ENCODE data around the gene ZNF862.

ZNF862 gene

DNA sequence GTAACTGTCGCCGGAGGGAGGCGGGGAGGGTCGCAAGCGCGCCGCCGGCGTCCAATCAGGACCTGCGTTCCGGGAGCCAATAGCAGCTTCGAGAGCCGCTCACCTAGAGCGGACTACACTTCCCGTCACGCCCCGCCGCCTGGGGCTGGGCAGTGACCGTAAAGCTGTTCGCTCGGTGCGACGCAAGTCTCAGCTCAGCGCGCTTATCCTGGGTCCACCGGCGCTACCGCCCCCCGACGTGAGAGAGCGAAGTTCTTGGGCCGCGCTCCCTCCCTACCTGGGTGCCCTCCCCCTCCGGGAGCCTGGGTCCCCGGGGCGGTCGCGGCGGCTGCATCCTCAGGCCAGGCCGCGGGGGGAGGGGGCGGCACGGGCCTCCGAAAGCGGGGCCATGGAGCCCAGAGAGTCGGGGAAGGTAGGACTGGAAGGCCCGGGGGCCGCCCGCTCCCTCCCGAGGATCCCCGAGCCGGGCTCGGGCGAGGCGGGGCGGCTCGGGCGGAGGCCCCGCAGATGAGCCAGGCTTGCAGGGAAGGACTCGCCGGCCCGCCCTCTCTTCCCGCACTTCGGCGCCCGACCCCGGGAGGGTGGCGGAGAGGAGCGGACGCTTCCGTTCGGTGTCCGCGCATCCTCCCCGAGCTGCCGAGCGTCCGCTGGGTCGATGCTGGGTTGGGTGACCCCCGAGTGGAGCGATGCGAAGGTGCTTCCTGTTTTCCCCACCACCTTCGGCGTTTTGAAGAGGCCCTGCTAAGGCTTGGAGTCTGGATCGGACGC, at the start of gene ZNF862:
TSS of gene ZNF862 (plus strand) at position 152 of the 768 bp plus-strand sequence. CDS start at position 389, 237 bp downstream.
- H3K4me3 ChIP-seq (ENCODE audit: low read depth, low read length): peak within 1 kb of the TSS; percentile 94
- H3K4me1 ChIP-seq (ENCODE audit: control insufficient read depth, insufficient read depth, low read length): no peaks in the 10 kb centered on the region
- H3K9ac ChIP-seq (ENCODE audit: low read depth, low read length): peak within 1 kb of the TSS; percentile 66
- H3K27me3 ChIP-seq (ENCODE audit: control insufficient read depth, insufficient read depth, low read length): peaks cover 10% of the 10 kb centered on the region
- H3K36me3 ChIP-seq (ENCODE audit: control insufficient read depth, insufficient read depth, low read length): no peaks in the 10 kb centered on the region
- H3K9me3 ChIP-seq (ENCODE audit: control insufficient read depth, insufficient read depth, low read length): no peaks in the 10 kb centered on the region

DNA sequence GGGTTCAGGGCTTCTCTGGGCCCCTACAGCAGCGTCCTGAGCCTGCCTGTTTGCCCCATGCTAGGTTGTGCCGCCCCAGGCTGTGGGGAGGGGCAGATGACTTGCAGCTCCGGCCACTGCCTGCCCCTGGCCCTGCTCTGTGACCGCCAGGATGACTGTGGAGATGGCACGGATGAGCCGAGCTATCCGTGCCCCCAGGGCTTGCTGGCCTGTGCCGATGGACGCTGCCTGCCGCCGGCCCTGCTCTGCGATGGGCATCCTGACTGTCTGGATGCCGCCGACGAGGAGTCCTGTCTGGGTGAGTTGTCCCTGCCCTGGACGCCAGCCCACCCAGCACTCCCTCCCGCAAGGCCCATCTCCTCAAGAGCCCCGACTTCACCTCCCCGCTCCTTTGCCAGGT, 49.1 kb upstream of the ZNF862 start:
- H3K9me3 ChIP-seq (ENCODE audit: control insufficient read depth, insufficient read depth, low read length): no peaks in the 10 kb centered on the region
- no peaks in the 10 kb centered on the region for H3K36me3 ChIP-seq (ENCODE audit: control insufficient read depth, insufficient read depth, low read length)
- H3K4me3 ChIP-seq (ENCODE audit: low read depth, low read length): no peak overlapping the region
- H3K4me1 ChIP-seq (ENCODE audit: control insufficient read depth, insufficient read depth, low read length): no peaks in the 10 kb centered on the region
- H3K9ac ChIP-seq (ENCODE audit: low read depth, low read length): no peak overlapping the region
- peaks cover 42% of the 10 kb centered on the region for H3K27me3 ChIP-seq (ENCODE audit: control insufficient read depth, insufficient read depth, low read length)

DNA sequence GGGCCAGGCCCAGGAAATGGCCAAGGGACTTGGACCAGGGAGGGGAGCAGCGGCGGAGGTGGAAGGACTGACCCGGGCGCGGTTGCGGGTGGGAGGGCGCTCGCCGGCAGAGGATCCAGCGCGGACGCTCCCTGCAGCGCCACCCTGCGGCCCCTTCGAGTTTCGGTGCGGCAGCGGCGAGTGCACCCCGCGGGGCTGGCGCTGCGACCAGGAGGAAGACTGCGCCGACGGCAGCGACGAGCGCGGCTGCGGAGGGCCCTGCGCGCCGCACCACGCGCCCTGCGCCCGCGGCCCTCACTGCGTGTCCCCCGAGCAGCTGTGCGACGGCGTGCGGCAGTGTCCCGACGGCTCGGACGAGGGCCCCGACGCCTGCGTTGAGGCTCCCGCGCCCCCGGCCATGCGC, 48.0 kb upstream of the ZNF862 start:
- Histone ChIP-seq H3K4me1 (ENCODE audit: control insufficient read depth, insufficient read depth, low read length) (no peaks in the 10 kb centered on the region), H3K4me3 (ENCODE audit: low read depth, low read length) (peak overlapping the region; percentile 52), H3K27me3 (ENCODE audit: control insufficient read depth, insufficient read depth, low read length) (peaks cover 35% of the 10 kb centered on the region), H3K9ac (ENCODE audit: low read depth, low read length) (peak overlapping the region; percentile 37), H3K9me3 (ENCODE audit: control insufficient read depth, insufficient read depth, low read length) (no peaks in the 10 kb centered on the region), H3K36me3 (ENCODE audit: control insufficient read depth, insufficient read depth, low read length) (no peaks in the 10 kb centered on the region)

DNA sequence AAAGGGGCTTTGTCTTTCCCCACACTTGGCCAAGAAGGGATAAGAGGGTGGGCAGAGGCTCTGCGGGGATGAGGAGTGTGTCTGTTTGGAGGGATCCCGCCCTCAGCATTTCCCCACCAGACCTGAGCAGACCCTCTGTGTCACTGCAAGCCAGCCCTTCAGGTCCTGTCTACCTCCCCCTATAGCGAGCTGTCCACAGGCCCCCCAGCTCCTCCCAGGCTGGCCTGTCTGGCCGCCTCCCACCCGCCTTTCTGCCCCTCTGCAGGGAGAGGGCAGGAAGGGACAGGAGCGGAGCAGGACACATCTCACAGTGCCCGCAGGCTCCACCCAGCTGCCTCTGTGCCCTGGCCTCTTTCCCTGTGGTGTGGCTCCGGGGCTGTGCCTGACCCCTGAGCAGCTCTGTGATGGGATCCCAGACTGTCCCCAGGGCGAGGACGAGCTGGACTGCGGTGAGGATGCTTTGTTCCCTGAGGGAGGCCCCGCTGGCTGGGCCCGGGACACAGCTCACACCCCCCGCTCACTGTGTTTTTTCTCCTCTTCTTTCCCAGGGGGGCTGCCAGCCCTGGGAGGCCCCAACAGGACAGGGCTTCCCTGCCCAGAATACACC, 47.3 kb upstream of the ZNF862 start:
- Histone ChIP-seq H3K9me3 (ENCODE audit: control insufficient read depth, insufficient read depth, low read length) (no peaks in the 10 kb centered on the region), H3K4me3 (ENCODE audit: low read depth, low read length) (peak overlapping the region; percentile 52), H3K4me1 (ENCODE audit: control insufficient read depth, insufficient read depth, low read length) (no peaks in the 10 kb centered on the region), H3K9ac (ENCODE audit: low read depth, low read length) (no peak overlapping the region), H3K36me3 (ENCODE audit: control insufficient read depth, insufficient read depth, low read length) (no peaks in the 10 kb centered on the region), H3K27me3 (ENCODE audit: control insufficient read depth, insufficient read depth, low read length) (peaks cover 35% of the 10 kb centered on the region)

DNA sequence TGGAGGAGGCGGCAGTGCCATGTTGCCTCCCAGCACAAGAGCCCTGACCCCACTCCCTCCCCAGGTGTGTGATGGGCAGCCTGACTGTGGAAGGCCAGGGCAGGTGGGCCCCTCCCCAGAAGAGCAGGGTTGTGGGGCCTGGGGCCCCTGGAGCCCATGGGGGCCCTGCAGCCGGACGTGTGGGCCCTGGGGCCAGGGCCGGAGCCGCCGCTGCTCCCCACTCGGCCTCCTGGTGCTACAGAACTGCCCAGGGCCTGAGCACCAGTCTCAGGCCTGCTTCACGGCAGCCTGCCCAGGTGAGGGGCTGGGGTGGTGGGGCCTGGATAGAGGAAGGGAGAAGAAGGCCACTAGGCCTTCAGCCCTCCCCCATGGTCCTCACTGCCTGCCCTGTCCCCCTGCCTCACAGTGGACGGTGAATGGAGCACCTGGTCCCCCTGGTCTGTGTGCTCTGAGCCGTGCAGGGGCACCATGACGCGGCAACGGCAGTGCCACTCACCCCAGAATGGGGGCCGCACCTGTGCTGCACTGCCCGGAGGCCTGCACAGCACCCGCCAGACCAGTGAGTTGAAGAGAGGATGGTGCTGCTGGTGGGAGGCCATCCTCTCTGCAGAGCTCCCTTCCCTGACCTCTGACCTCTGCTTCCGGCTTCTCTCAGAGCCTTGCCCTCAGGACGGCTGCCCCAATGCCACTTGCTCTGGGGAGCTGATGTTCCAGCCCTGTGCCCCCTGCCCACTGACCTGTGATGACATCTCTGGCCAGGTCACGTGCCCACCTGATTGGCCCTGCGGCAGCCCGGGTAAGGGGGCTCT, 46.6 kb upstream of the ZNF862 start:
- Histone ChIP-seq H3K27me3 (ENCODE audit: control insufficient read depth, insufficient read depth, low read length) (peaks cover 35% of the 10 kb centered on the region), H3K4me1 (ENCODE audit: control insufficient read depth, insufficient read depth, low read length) (no peaks in the 10 kb centered on the region), H3K9me3 (ENCODE audit: control insufficient read depth, insufficient read depth, low read length) (no peaks in the 10 kb centered on the region), H3K9ac (ENCODE audit: low read depth, low read length) (no peak overlapping the region), H3K36me3 (ENCODE audit: control insufficient read depth, insufficient read depth, low read length) (no peaks in the 10 kb centered on the region), H3K4me3 (ENCODE audit: low read depth, low read length) (no peak overlapping the region)

DNA sequence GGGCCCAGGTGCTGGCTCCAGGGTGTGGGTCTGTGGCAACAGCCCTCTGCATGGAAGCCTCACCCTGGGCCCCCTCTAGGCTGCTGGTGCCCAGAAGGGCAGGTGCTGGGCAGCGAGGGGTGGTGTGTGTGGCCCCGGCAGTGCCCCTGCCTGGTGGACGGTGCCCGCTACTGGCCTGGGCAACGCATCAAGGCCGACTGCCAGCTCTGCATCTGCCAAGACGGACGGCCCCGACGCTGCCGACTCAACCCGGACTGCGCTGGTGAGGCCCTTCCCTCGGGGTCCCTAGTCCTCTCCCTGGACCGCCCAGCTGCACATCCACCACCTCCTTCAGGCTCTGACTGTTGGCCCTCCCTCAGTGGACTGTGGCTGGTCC, 46.0 kb upstream of the ZNF862 start:
- Histone ChIP-seq H3K36me3 (ENCODE audit: control insufficient read depth, insufficient read depth, low read length) (no peaks in the 10 kb centered on the region), H3K9me3 (ENCODE audit: control insufficient read depth, insufficient read depth, low read length) (no peaks in the 10 kb centered on the region), H3K9ac (ENCODE audit: low read depth, low read length) (no peak overlapping the region), H3K4me1 (ENCODE audit: control insufficient read depth, insufficient read depth, low read length) (no peaks in the 10 kb centered on the region), H3K4me3 (ENCODE audit: low read depth, low read length) (no peak overlapping the region), H3K27me3 (ENCODE audit: control insufficient read depth, insufficient read depth, low read length) (peaks cover 33% of the 10 kb centered on the region)

DNA sequence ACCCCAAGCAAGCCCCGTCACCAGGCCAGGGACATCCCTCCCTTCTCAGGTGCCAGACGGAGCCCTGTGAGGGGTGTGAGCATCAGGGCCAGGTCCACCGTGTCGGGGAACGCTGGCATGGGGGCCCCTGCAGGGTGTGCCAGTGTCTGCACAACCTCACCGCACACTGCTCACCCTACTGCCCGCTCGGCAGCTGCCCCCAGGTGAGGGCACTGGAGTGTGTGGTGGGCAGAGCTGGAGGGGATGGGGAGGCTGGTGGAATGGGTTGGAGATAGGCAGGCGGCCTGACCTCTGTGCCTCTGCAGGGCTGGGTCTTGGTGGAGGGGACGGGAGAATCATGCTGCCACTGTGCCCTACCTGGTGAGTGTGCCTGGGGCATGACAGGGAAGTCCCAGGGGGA, 44.9 kb upstream of the ZNF862 start:
- no peaks in the 10 kb centered on the region for H3K36me3 ChIP-seq (ENCODE audit: control insufficient read depth, insufficient read depth, low read length)
- no peaks in the 10 kb centered on the region for H3K4me1 ChIP-seq (ENCODE audit: control insufficient read depth, insufficient read depth, low read length)
- H3K9me3 ChIP-seq (ENCODE audit: control insufficient read depth, insufficient read depth, low read length): no peaks in the 10 kb centered on the region
- no peak overlapping the region for H3K9ac ChIP-seq (ENCODE audit: low read depth, low read length)
- no peak overlapping the region for H3K4me3 ChIP-seq (ENCODE audit: low read depth, low read length)
- peaks cover 25% of the 10 kb centered on the region for H3K27me3 ChIP-seq (ENCODE audit: control insufficient read depth, insufficient read depth, low read length)

DNA sequence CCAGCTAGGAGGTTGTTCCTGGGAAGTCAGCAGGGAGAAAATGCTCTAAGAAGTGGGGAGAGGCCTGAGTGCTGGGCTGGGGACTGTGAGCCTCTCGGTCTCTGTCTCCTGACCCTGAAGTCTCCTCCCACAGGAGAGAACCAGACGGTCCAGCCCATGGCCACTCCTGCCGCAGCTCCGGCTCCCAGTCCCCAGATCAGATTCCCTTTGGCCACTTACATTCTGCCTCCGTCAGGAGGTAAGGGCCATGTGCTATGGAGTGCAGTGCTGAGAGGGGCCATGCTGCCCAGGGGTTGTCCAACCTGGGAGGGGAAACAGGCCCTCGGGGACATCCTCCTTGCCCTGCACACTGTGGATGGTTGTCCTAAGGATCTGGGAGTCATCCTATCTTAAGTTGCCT, 43.5 kb upstream of the ZNF862 start:
- H3K9ac ChIP-seq (ENCODE audit: low read depth, low read length): no peak overlapping the region

DNA sequence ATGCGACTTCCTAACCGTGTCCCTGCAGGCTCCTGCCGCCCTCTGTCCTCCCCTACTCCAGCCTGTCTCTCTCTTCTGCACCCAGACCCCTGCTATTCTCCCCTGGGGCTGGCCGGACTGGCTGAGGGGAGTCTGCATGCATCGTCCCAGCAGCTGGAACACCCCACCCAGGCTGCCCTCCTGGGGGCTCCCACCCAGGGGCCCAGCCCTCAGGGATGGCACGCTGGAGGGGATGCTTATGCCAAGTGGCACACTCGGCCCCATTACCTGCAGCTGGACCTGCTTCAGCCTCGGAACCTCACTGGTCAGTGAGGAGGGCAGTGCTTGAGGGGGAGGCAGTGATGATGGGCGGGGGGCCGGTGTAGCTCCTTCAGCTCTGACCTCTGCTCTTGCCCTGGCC, 43.0 kb upstream of the ZNF862 start:
- H3K27me3 ChIP-seq (ENCODE audit: control insufficient read depth, insufficient read depth, low read length): peaks cover 9% of the 10 kb centered on the region
- no peaks in the 10 kb centered on the region for H3K4me1 ChIP-seq (ENCODE audit: control insufficient read depth, insufficient read depth, low read length)
- no peaks in the 10 kb centered on the region for H3K36me3 ChIP-seq (ENCODE audit: control insufficient read depth, insufficient read depth, low read length)
- H3K9me3 ChIP-seq (ENCODE audit: control insufficient read depth, insufficient read depth, low read length): no peaks in the 10 kb centered on the region
- no peak overlapping the region for H3K9ac ChIP-seq (ENCODE audit: low read depth, low read length)
- H3K4me3 ChIP-seq (ENCODE audit: low read depth, low read length): no peak overlapping the region

More for the DNA sequence above, 43.5 kb upstream of the ZNF862 start:
- no peaks in the 10 kb centered on the region for H3K4me1 ChIP-seq (ENCODE audit: control insufficient read depth, insufficient read depth, low read length)
- H3K36me3 ChIP-seq (ENCODE audit: control insufficient read depth, insufficient read depth, low read length): no peaks in the 10 kb centered on the region
- H3K4me3 ChIP-seq (ENCODE audit: low read depth, low read length): no peak overlapping the region
- peaks cover 12% of the 10 kb centered on the region for H3K27me3 ChIP-seq (ENCODE audit: control insufficient read depth, insufficient read depth, low read length)
- no peaks in the 10 kb centered on the region for H3K9me3 ChIP-seq (ENCODE audit: control insufficient read depth, insufficient read depth, low read length)

DNA sequence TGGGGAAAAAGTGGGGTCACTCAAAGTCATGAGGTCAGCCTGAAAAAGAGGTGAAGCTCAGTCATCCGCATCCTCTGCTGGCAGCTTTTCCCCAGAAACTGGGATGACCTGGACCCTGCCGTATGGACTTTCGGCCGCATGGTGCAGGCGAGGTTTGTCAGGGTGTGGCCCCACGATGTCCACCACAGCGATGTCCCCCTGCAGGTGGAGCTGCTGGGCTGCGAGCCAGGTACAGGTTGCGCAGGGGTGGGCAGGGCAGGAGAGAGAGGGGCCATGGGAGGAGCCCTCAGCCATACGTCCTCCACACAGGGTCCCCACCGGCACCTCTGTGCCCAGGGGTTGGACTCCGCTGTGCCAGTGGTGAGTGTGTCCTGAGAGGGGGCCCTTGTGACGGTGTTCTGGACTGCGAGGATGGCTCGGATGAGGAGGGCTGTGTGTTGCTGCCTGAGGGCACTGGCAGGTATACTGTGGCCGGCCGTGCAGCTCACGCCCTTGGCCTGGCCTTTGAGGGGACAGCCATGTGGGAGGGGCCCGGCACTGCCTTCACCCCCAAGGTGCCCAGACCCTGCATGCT, 41.8 kb upstream of the ZNF862 start:
- Histone ChIP-seq H3K27me3 (ENCODE audit: control insufficient read depth, insufficient read depth, low read length) (no peaks in the 10 kb centered on the region), H3K9me3 (ENCODE audit: control insufficient read depth, insufficient read depth, low read length) (no peaks in the 10 kb centered on the region), H3K9ac (ENCODE audit: low read depth, low read length) (no peak overlapping the region), H3K36me3 (ENCODE audit: control insufficient read depth, insufficient read depth, low read length) (no peaks in the 10 kb centered on the region), H3K4me3 (ENCODE audit: low read depth, low read length) (no peak overlapping the region), H3K4me1 (ENCODE audit: control insufficient read depth, insufficient read depth, low read length) (no peaks in the 10 kb centered on the region)

DNA sequence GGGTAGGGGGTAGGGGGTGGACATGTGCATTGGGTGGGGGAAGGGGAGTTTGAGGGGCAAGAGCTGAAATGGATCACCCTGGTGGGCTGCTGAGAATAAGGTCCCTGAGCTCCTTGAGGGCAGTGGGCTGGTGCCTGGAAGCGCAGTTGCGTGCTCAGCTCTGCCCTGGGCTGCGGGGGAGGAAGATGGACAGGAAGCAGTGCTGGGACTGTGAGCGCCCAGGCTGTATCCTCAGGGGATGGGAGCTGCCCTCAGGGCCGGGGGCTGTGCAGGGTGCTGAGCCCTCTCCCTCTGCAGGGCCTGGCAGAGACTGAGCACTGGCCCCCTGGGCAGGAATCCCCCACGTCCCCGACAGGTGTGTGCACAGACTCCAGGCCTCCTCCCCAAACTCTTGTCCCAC, 40.4 kb upstream of the ZNF862 start:
- no peaks in the 10 kb centered on the region for H3K27me3 ChIP-seq (ENCODE audit: control insufficient read depth, insufficient read depth, low read length)
- H3K4me1 ChIP-seq (ENCODE audit: control insufficient read depth, insufficient read depth, low read length): no peaks in the 10 kb centered on the region
- no peaks in the 10 kb centered on the region for H3K9me3 ChIP-seq (ENCODE audit: control insufficient read depth, insufficient read depth, low read length)
- H3K36me3 ChIP-seq (ENCODE audit: control insufficient read depth, insufficient read depth, low read length): no peaks in the 10 kb centered on the region
- H3K4me3 ChIP-seq (ENCODE audit: low read depth, low read length): no peak overlapping the region
- no peak overlapping the region for H3K9ac ChIP-seq (ENCODE audit: low read depth, low read length)

All from iPS-15b (cell line).